H1 (cell line): ENCODE results near the gene SNRNP70. TPM values are rescaled to one million over a fixed set of nuclear protein-coding genes. Genes with fewer than 3 reads are reported as not detected.

ENCODE experiments used
- CTCF ChIA-PET: fragments of 300-600 bp; sonication (Branson Sonifier 250); formaldehyde crosslinking; loops from one replicate; lab custom pipeline; 2021; ENCODE audit not compliant: partially characterized antibody; lab: Charles Lee
- POLR2A ChIA-PET: fragments of 300-600 bp; sonication (Branson Sonifier 250); formaldehyde crosslinking; loops from one replicate; lab custom pipeline; 2021; ENCODE audit warnings: inconsistent platforms; ENCODE audit not compliant: partially characterized antibody; lab: Charles Lee
- DNase-seq, 2 experiments: peaks; one replicate each; pipeline versions ENCODE4 v3.0.0 to v3.0.0-alpha.2; 2010 to 2022; ENCODE audit warnings: low spot score in 2 of 2, low read depth in 1 of 2, mixed read lengths in 1 of 2
- FAIRE-seq: peaks from 2 replicates; lab custom pipeline; 2011; peaks lifted over from hg19 to GRCh38; lab: Jason Lieb, UNC
- H2AFZ ChIP-seq: 2 replicates; pipeline ENCODE4 v1.8.1; 2012; ENCODE audit warnings: low read length, inconsistent platforms
- H2AK5ac ChIP-seq: 2 replicates; pipeline ENCODE4 v1.6.1; 2013; ENCODE audit warnings: low read depth, low read length
- H2BK120ac ChIP-seq: replicated peaks from 2 replicates; pipeline ENCODE3; 2013; ENCODE audit warnings: low read depth, low read length, inconsistent platforms
- H2BK12ac ChIP-seq: 2 replicates; pipeline ENCODE4 v1.6.1; 2013; ENCODE audit warnings: low read depth, low read length
- H2BK15ac ChIP-seq: 2 replicates; pipeline ENCODE4 v1.6.1; 2013; ENCODE audit warnings: low read length
- H2BK20ac ChIP-seq: 2 replicates; pipeline ENCODE4 v1.6.1; 2013; ENCODE audit warnings: low read length
- H2BK5ac ChIP-seq: 2 replicates; pipeline ENCODE4 v1.6.1; 2013; ENCODE audit warnings: low read depth, low read length
- H3K14ac ChIP-seq: 2 replicates; pipeline ENCODE4 v1.6.1; 2013; ENCODE audit warnings: inconsistent platforms; ENCODE audit not compliant: insufficient read length
- H3K18ac ChIP-seq: 2 replicates; pipeline ENCODE4 v1.6.1; 2013; ENCODE audit warnings: low read length; ENCODE audit errors: extremely low read depth
- H3K23ac ChIP-seq: 2 replicates; pipeline ENCODE4 v1.6.1; 2013; ENCODE audit warnings: inconsistent platforms; ENCODE audit not compliant: insufficient read length
- H3K23me2 ChIP-seq: 2 replicates; pipeline ENCODE4 v1.6.1; 2013; ENCODE audit warnings: low read depth, low read length
- H3K27ac ChIP-seq: 2 replicates; pipeline ENCODE4 v1.6.1; 2011; ENCODE audit warnings: low read depth, low read length, inconsistent platforms
- H3K27me3 ChIP-seq, 4 experiments: replicated peaks in 1 of 4; 1 replicate in 1 of 4; 2 replicates in 3 of 4; pipeline versions ENCODE4 v1.6.1 to v1.8.1; 2011 to 2013; ENCODE audit warnings: low read length in 3 of 4, mild to moderate bottlenecking in 3 of 4, inconsistent platforms in 2 of 4, mixed read lengths in 2 of 4, moderate library complexity in 1 of 4; ENCODE audit not compliant: control insufficient read depth in 3 of 4, insufficient read depth in 3 of 4; ENCODE audit errors: extremely low read depth in 1 of 4
- H3K36me3 ChIP-seq, 4 experiments: 2 replicates each; pipeline versions ENCODE4 v1.6.1 to v1.8.1; 2011 to 2013; ENCODE audit warnings: mild to moderate bottlenecking in 4 of 4, low read length in 3 of 4, moderate library complexity in 2 of 4, control low read depth in 1 of 4, inconsistent platforms in 1 of 4; ENCODE audit not compliant: insufficient read depth in 4 of 4, control insufficient read depth in 2 of 4
- H3K4ac ChIP-seq: replicated peaks from 2 replicates; pipeline ENCODE3; 2013; ENCODE audit warnings: low read length, low read depth, mixed read lengths, inconsistent platforms; ENCODE audit not compliant: insufficient read length
- H3K4me1 ChIP-seq, 4 experiments: replicated peaks in 1 of 4; 1 replicate in 1 of 4; 2 replicates in 3 of 4; pipeline versions ENCODE4 v1.6.1 to v1.8.1; 2011 to 2013; ENCODE audit warnings: low read length in 3 of 4, inconsistent platforms in 2 of 4, mixed read lengths in 1 of 4; ENCODE audit not compliant: insufficient read depth in 4 of 4, control insufficient read depth in 3 of 4
- H3K4me2 ChIP-seq, 2 experiments: 2 replicates each; pipeline versions ENCODE4 v1.6.1 to v1.8.1; 2011 to 2013; ENCODE audit warnings: low read depth in 2 of 2, low read length in 2 of 2, control low read depth in 1 of 2, inconsistent platforms in 1 of 2, mild to moderate bottlenecking in 1 of 2; ENCODE audit not compliant: insufficient read depth in 1 of 2
- H3K4me3 ChIP-seq, 4 experiments: fragments of 200-600, 300-600 bp in 1 of 4; sonication (generic), shearing (Covaris generic), sonication (Bioruptor Twin) in 1 of 4; 2 replicates each; pipeline versions ENCODE4 v1.5.1 to v1.8.1; 2011 to 2016; ENCODE audit warnings: low read length in 4 of 4, low read depth in 3 of 4, control low read depth in 2 of 4, inconsistent platforms in 2 of 4, mild to moderate bottlenecking in 2 of 4, mixed read lengths in 1 of 4, moderate library complexity in 1 of 4; ENCODE audit not compliant: insufficient read depth in 2 of 4; ENCODE audit errors: extremely low read depth in 1 of 4
- H3K56ac ChIP-seq: replicated peaks from 2 replicates; pipeline ENCODE3; 2013; ENCODE audit warnings: low read depth, mild to moderate bottlenecking, mixed read lengths, low read length, inconsistent platforms; ENCODE audit not compliant: insufficient read length
- H3K79me1 ChIP-seq: 2 replicates; pipeline ENCODE4 v1.6.1; 2013; ENCODE audit warnings: low read depth, low read length, control low read depth
- H3K79me2 ChIP-seq, 2 experiments: 2 replicates each; pipeline versions ENCODE4 v1.6.1 to v1.8.1; 2012 to 2013; ENCODE audit warnings: low read length in 2 of 2, mild to moderate bottlenecking in 2 of 2, inconsistent platforms in 1 of 2; ENCODE audit not compliant: insufficient read depth in 2 of 2, control insufficient read depth in 1 of 2
- H3K9ac ChIP-seq, 4 experiments: replicated peaks in 1 of 4; 1 replicate in 1 of 4; 2 replicates in 3 of 4; pipeline versions ENCODE4 v1.6.1 to v1.8.1; 2011 to 2013; ENCODE audit warnings: low read depth in 3 of 4, low read length in 3 of 4, control low read depth in 2 of 4, mild to moderate bottlenecking in 2 of 4, moderate library complexity in 2 of 4, inconsistent platforms in 1 of 4; ENCODE audit errors: extremely low read depth in 1 of 4
- H3K9me3 ChIP-seq, 2 experiments: 2 replicates each; pipeline versions ENCODE4 v1.6.1 to v1.8.1; 2012 to 2013; ENCODE audit warnings: mild to moderate bottlenecking in 2 of 2, moderate library complexity in 2 of 2, control low read depth in 1 of 2, inconsistent platforms in 1 of 2, low read depth in 1 of 2, low read length in 1 of 2, mixed read lengths in 1 of 2; ENCODE audit not compliant: insufficient read depth in 2 of 2
- H4K20me1 ChIP-seq, 2 experiments: replicated peaks in 1 of 2; 2 replicates each; pipeline versions ENCODE3 to v1.8.1; 2011 to 2013; ENCODE audit warnings: inconsistent platforms in 2 of 2, low read length in 2 of 2, mild to moderate bottlenecking in 1 of 2; ENCODE audit not compliant: insufficient read depth in 2 of 2, control insufficient read depth in 1 of 2
- H4K5ac ChIP-seq: 2 replicates; pipeline ENCODE4 v1.6.1; 2013; ENCODE audit warnings: low read length, low read depth, mixed read lengths, inconsistent platforms; ENCODE audit not compliant: insufficient read length
- H4K8ac ChIP-seq: 2 replicates; pipeline ENCODE4 v1.8.0; 2013; ENCODE audit warnings: mild to moderate bottlenecking, moderate library complexity, low read length, inconsistent platforms; ENCODE audit not compliant: insufficient read depth; ENCODE audit errors: extremely low read depth
- H4K91ac ChIP-seq: replicated peaks from 2 replicates; pipeline ENCODE3; 2013; ENCODE audit warnings: low read length, mixed read lengths, inconsistent platforms; ENCODE audit not compliant: insufficient read length
- CREB1 ChIP-seq: IDR thresholded peaks from 2 replicates; pipeline ENCODE4 v1.6.1; 2012; ENCODE audit warnings: inconsistent platforms
- CTCF ChIP-seq, 3 experiments: IDR thresholded peaks; 1 replicate in 2 of 3; 2 replicates in 1 of 3; pipeline versions ENCODE4 v1.5.1 to v1.6.1; 2011; ENCODE audit warnings: low read length in 3 of 3, mild to moderate bottlenecking in 3 of 3, inconsistent platforms in 2 of 3, low read depth in 1 of 3, moderate library complexity in 1 of 3; ENCODE audit not compliant: insufficient read depth in 1 of 3; ENCODE audit errors: control extremely low read depth in 1 of 3
- FOSL1 ChIP-seq: IDR thresholded peaks from 2 replicates; pipeline ENCODE4 v1.6.1; 2011; ENCODE audit warnings: mild to moderate bottlenecking, low read depth, low read length, moderate library complexity; ENCODE audit not compliant: insufficient read depth
- HDAC2 ChIP-seq, 2 experiments: fragments of 300-600 bp in 1 of 2; sonication (generic) in 1 of 2; IDR thresholded peaks; 2 replicates each; pipeline ENCODE4 v1.6.1; 2011 to 2012; ENCODE audit warnings: low read depth in 2 of 2, low read length in 2 of 2, mild to moderate bottlenecking in 2 of 2, moderate library complexity in 2 of 2, borderline replicate concordance in 1 of 2, inconsistent platforms in 1 of 2
- POLR2A ChIP-seq, 2 experiments: IDR thresholded peaks; 1 replicate in 1 of 2; 2 replicates in 1 of 2; pipeline ENCODE4 v1.6.1; 2011; ENCODE audit warnings: low read depth in 2 of 2, low read length in 2 of 2, mild to moderate bottlenecking in 2 of 2; ENCODE audit errors: control extremely low read depth in 1 of 2
- POLR2AphosphoS5 ChIP-seq: IDR thresholded peaks from 2 replicates; pipeline ENCODE4 v1.6.1; 2011; ENCODE audit warnings: low read depth, low read length
- RAD21 ChIP-seq, 2 experiments: IDR thresholded peaks in 1 of 2; conservative IDR thresholded peaks in 1 of 2; 2 replicates each; pipeline ENCODE4 v1.6.1; 2011; ENCODE audit warnings: low read depth in 2 of 2, low read length in 2 of 2, improper control_type of control experiment in 1 of 2, inconsistent platforms in 1 of 2, mild to moderate bottlenecking in 1 of 2, moderate library complexity in 1 of 2
- TAF7 ChIP-seq: optimal IDR thresholded peaks from 2 replicates; pipeline ENCODE3; 2011; ENCODE audit warnings: low read depth, mild to moderate bottlenecking, inconsistent platforms, low read length, moderate library complexity, borderline replicate concordance
- WGBS, 2 experiments: shearing (Covaris generic) in 1 of 2; methylation state at CpG; one replicate each; pipeline versions ENCODE4 v1.1.6 to v1.1.7; 2013 to 2015; ENCODE audit warnings: low lambda C conversion rate in 2 of 2, mixed read lengths in 2 of 2, inconsistent platforms in 1 of 2, low coverage in 1 of 2, missing lambda C conversion rate in 1 of 2; ENCODE audit not compliant: insufficient replicate concordance in 2 of 2, insufficient coverage in 1 of 2, insufficient read length in 1 of 2; ENCODE audit errors: extremely low coverage in 1 of 2, missing lambda C conversion rate in 1 of 2; 5-methylcytosine and 5-hydroxymethylcytosine counted together
- polyA plus RNA-seq, 7 experiments: library from polyadenylated mRNA; depleted of rRNA in 3 of 7; stranded (reverse) in 5 of 7; unstranded in 2 of 7; fragments of >200 nt in 5 of 7; fragments of 200-250 nt in 2 of 7; gene quantifications; 1 replicate in 5 of 7; 2 replicates in 1 of 7; 4 replicates in 1 of 7; pipeline versions ENCODE4 v1.2.1 to v1.2.3, GENCODE V29; 2011 to 2013; ENCODE audit warnings: missing spikeins in 2 of 7, mixed read lengths in 2 of 7
- total RNA-seq: library from RNA; stranded (reverse); fragmentation: NEBNext Ultra II Directional; extraction: Animal tissue kit (Norgen Biotek cat#: 25700); gene quantifications from 2 replicates; pipeline ENCODE4 v1.2.1, GENCODE V29; 2021

SNRNP70 gene
- total and polyA plus RNA-seq, 2 of the 8 experiments (the other 6 are each of a cell fraction or from before 2014, with no cell fraction given): 231 to 235 TPM

- CTCF ChIA-PET: interaction anchor here (0.7 to 3.8 kb wide), 45 partner anchors 8 to 165 kb away, joined by 3 to 38 read pairs (median 6); partner anchors contain the start of genes GYS1, HRC, KCNA7 and LIN7B
- DNase-seq (peak; percentile 66 to 90), FAIRE-seq (peak; percentile 94)
- H3K4me1 ChIP-seq: no peaks in the 10 kb centered on the region
- no peak overlapping the region for H3K23ac ChIP-seq
- no peak overlapping the region for H3K56ac ChIP-seq
- H4K8ac ChIP-seq: no peak overlapping the region
- no peak overlapping the region for H3K18ac ChIP-seq
- no peak overlapping the region for H3K4ac ChIP-seq
- no peak overlapping the region for H2BK12ac ChIP-seq
- WGBS, 2 experiments: 79% methylated on average over 8 of the region's 8 CpGs; no CpG with 5 or more reads in 1 of the 2 experiments
- H2BK120ac ChIP-seq: no peak overlapping the region
- H3K79me2 ChIP-seq: peaks cover 0 to 40% of the 10 kb centered on the region in 2 experiments; a peak in 2 of 4 replicates
- H2BK15ac ChIP-seq: no peak overlapping the region
- peaks cover 17% of the 10 kb centered on the region for H3K79me1 ChIP-seq
- H3K14ac ChIP-seq: no peak overlapping the region
- POLR2A ChIA-PET: interaction anchor here (0.5 to 10.1 kb wide), 12 partner anchors 9 to 126 kb away, joined by 3 to 67 read pairs (median 5); partner anchors contain the start of genes GYS1, LIN7B, PPFIA3 and RUVBL2
- no peak overlapping the region for H2AFZ ChIP-seq
- peaks cover 32 to 66% (median 56%) of the 10 kb centered on the region in 4 experiments for H3K36me3 ChIP-seq
- H2BK20ac ChIP-seq: no peak overlapping the region
- H3K9me3 ChIP-seq: no peaks in the 10 kb centered on the region
- no peaks in the 10 kb centered on the region for H3K23me2 ChIP-seq
- H3K4me2 ChIP-seq: no peak overlapping the region
- H3K9ac ChIP-seq: no peak overlapping the region
- H2BK5ac ChIP-seq: no peak overlapping the region
- no peak overlapping the region for H3K4me3 ChIP-seq
- H3K27ac ChIP-seq: peak overlapping the region; percentile 21; the same call in 1 of the 2 replicates
- H4K20me1 ChIP-seq: peaks cover 15 to 27% of the 10 kb centered on the region in 2 experiments
- no peak overlapping the region for H2AK5ac ChIP-seq
- H4K91ac ChIP-seq: no peak overlapping the region
- no peak overlapping the region for H4K5ac ChIP-seq
- peak; percentile 46; the same call in 1 of the 2 replicates for TF ChIP-seq POLR2AphosphoS5
- peak; percentile 88 to 95 for TF ChIP-seq RAD21 (IDR thresholded peaks at IDR 0.05 in 1 of 2, conservative IDR thresholded peaks at IDR 0.05 in 1 of 2; ENCODE audit: low read depth in 2 of 2, low read length in 2 of 2)
- peak in 1 of 2 experiments; percentile 54; a peak in 2 of 3 replicates for TF ChIP-seq POLR2A (IDR thresholded peaks at IDR 0.05; ENCODE audit: control extremely low read depth in 1 of 2, low read depth in 2 of 2, low read length in 2 of 2)
- no peak for TF ChIP-seq FOSL1
- peak; percentile 95 to 99 (median 98) for TF ChIP-seq CTCF (IDR thresholded peaks at IDR 0.05; ENCODE audit: control extremely low read depth in 1 of 3, insufficient read depth in 1 of 3, low read depth in 1 of 3, low read length in 3 of 3)
- peak; percentile 22; the same call in 1 of the 2 replicates for TF ChIP-seq CREB1
- TF ChIP-seq HDAC2 (IDR thresholded peaks at IDR 0.05; ENCODE audit: borderline replicate concordance in 1 of 2, low read depth in 2 of 2, low read length in 2 of 2): no peak
- TF ChIP-seq TAF7: no peak
- TF ChIP-seq, all 59 proteins: peak for 5
- no peaks in the 10 kb centered on the region for H3K27me3 ChIP-seq
These were observed 12.4 kb downstream of the SNRNP70 start for GRCh38 chr19:49097453-49098288.
